Fibroblast of the aortic adventitia (primary cell): ENCODE measurements around the gene RNF175. TPM values are rescaled to one million over a fixed set of nuclear protein-coding genes. Genes with fewer than 3 reads are reported as not detected.

ENCODE experiments used
- DNase-seq: peaks from one replicate; pipeline ENCODE4 v3.0.0-alpha.2; 2010; ENCODE audit warnings: low read depth
- H3K4me3 ChIP-seq: 2 replicates; pipeline ENCODE4 v1.5.1; 2011; ENCODE audit warnings: low read depth, mild to moderate bottlenecking, control low read depth, low read length, moderate library complexity
- total RNA-seq: library from RNA; depleted of rRNA; stranded (reverse); fragments of >200 nt; gene quantifications from 2 replicates; pipeline ENCODE4 v1.2.3, GENCODE V29; 2012; ENCODE audit warnings: low replicate concordance
- TF ChIP-seq, protein P1 (sequence below): IDR thresholded peaks from 2 replicates; pipeline ENCODE4 v1.5.1; 2011; ENCODE audit warnings: mild to moderate bottlenecking, low read length, control low read depth, inconsistent platforms; ENCODE audit not compliant: insufficient read depth

The RNF175 gene
- total RNA-seq, 1 donor: not detected

DNA sequence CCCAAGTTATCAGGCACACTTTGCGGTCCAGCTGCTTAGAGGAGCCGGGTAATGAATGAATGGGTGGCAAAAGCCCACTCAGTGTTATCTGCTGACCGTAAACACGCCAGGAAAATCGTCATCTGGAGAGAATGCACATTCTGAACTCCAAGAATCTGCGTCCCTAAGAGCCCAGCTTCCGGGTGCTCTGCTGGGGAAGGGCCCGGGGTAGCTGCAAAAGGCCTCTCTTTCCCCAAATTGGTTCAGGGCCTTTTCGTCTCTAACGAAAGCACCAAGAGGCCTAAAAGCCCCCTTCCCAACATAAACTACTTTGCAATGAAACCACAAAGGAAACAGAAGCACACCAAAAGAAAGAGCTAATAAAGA, 30.7 kb upstream of the RNF175 start:
- TF ChIP-seq, protein P1, sequence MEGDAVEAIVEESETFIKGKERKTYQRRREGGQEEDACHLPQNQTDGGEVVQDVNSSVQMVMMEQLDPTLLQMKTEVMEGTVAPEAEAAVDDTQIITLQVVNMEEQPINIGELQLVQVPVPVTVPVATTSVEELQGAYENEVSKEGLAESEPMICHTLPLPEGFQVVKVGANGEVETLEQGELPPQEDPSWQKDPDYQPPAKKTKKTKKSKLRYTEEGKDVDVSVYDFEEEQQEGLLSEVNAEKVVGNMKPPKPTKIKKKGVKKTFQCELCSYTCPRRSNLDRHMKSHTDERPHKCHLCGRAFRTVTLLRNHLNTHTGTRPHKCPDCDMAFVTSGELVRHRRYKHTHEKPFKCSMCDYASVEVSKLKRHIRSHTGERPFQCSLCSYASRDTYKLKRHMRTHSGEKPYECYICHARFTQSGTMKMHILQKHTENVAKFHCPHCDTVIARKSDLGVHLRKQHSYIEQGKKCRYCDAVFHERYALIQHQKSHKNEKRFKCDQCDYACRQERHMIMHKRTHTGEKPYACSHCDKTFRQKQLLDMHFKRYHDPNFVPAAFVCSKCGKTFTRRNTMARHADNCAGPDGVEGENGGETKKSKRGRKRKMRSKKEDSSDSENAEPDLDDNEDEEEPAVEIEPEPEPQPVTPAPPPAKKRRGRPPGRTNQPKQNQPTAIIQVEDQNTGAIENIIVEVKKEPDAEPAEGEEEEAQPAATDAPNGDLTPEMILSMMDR: no peak
- no peak overlapping the region for H3K4me3 ChIP-seq
- no peak for DNase-seq

DNA sequence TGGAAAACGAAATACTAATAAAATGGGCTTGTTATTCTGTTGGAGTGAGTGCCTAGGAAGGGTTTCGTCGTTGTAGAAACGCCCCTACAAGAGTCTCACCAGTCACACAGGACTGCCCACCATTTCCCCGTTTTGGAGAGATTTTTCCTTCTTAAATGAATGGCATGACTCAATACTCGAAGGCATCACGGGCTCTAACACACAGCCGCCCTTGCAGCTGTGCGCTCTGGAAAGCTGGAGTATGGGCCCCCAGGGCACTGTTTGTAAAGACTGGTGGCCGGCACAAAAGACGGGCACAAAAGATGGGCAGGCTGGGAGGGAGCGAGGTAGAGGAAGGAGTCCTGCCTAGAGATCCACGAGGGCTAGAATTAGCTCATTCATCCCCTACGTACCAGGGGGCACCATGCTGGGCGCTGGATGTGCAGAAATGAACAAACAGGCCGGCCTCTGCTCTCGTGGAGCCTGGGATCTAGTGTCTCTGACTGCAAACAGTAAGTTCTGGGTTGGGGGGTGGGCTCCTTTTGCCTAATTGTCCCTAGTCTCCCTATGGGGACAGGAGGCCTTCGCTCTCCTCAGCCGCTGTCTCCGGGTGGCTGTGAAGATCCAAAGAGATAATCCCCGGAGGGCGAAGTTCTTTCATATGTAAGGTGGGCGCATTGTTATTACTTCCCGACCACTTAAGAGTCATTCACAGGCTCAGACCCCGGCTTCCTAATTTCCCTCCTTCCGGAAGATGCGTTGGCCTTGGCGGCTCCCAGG, 30.1 kb upstream of the RNF175 start:
- TF ChIP-seq, protein P1: no peak
- DNase-seq: peak; percentile 30
- H3K4me3 ChIP-seq: no peak overlapping the region

DNA sequence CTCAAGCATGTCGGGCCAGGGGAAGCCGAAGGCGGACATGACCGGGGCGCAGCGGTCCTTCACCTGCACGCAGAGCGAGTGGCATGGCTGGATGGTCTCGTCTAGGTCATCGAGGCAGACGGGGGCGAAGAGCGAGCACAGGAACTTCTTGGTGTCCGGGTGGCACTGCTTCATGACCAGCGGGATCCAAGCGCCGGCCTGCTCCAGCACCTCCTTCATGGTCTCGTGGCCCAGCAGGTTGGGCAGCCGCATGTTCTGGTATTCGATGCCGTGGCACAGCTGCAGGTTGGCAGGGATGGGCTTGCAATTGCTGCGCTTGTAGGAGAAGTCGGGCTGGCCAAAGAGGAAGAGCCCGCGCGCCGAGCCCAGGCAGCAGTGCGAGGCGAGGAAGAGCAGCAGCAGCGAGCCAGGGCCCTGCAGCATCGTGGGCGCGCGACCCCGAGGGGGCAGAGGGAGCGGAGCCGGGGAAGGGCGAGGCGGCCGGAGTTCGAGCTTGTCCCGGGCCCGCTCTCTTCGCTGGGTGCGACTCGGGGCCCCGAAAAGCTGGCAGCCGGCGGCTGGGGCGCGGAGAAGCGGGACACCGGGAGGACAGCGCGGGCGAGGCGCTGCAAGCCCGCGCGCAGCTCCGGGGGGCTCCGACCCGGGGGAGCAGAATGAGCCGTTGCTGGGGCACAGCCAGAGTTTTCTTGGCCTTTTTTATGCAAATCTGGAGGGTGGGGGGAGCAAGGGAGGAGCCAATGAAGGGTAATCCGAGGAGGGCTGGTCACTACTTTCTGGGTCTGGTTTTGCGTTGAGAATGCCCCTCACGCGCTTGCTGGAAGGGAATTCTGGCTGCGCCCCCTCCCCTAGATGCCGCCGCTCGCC, 28.8 kb upstream of the RNF175 start, which contains the start of gene SFRP2:
Gene SFRP2, minus strand, starts transcription at position 671 of the 864 bp plus-strand sequence. Its CDS starts 248 bp downstream, at position 423.
- H3K4me3 ChIP-seq: peak within 1 kb of the TSS; percentile 22
- DNase-seq: no peak
- TF ChIP-seq, protein P1: no peak

DNA sequence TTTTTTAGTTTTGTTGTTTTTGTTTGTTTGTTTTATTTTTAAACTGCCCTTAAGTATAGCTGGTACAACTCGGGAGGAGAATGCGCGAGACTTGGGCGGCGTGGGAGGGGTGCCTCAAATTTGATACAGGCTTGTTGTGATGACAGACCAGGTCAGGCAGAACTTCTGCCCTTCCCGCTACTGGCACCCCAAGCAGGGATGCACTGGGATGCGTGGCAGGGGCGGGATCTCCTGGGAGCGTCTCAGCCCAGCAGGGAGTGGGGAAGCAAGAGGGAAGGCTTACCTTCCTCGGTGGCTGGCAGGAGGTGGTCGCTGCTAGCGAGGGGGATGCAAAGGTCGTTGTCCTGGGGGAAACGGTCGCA, 28.2 kb upstream of the RNF175 start:
- TF ChIP-seq, protein P1: no peak

DNA sequence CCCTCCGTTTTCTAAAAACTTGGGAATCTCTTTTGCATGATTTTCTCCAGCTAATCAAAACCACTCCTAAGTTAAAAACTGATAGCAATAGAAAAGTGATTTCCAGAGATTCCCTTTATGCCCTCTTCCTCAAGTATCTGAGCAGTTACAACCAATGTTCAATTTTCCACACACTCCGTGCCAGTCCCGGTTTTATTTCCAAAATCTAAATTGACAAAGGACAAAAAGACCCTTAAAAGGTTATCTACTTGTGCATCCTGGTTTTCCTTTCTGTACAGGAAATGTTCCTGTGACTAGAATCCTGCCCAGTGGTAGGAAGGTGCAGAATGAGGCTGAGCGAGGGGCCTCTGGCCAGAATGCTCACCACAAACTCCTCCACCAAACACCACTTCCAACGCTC, 27.8 kb upstream of the RNF175 start:
- H3K4me3 ChIP-seq: no peak overlapping the region
- TF ChIP-seq, protein P1: no peak
- DNase-seq: no peak

More for the DNA sequence above, 28.2 kb upstream of the RNF175 start:
- DNase-seq: no peak
- H3K4me3 ChIP-seq: no peak overlapping the region

DNA sequence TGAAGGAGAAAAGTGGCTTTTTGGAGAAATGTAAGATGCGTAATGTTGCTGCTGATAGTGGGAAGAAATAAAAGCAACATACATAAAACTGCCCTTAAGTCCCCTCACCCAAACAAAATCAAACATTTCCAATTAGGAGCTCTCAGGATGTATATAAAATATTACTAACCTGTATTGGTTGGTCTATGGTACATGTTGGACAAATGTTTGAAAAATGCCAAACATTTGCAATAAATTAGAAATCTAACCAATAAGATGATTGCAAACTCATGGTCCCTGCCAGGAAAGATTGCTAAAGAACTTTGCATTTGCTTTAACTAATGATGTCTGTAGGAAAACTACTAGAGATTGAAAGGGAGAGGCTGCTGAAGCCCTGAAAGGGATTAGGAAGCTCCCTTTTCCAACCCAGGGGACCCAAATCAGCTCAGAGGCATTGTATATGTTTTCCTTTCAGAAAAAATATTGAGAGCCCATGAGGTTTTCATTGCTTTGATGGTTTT, 27.3 kb upstream of the RNF175 start:
- no peak overlapping the region for H3K4me3 ChIP-seq
- TF ChIP-seq, protein P1: no peak
- DNase-seq: no peak
